Heart left ventricle (tissue), 16 donors: ENCODE measurements around the gene GOPC. TPM values are rescaled to one million over a fixed set of nuclear protein-coding genes. Genes with fewer than 3 reads are reported as not detected.

Experiments
- ATAC-seq, 4 donors: fragments of 200-7000 bp; cut with Tn5 transposase; one replicate each; pipeline ENCODE4 v1.9.1; 2020 to 2022; ENCODE audit warnings: moderate library complexity in 4 of 4, mild to moderate bottlenecking in 3 of 4, moderate number of reproducible peaks in 1 of 4
- DNase-seq, 5 donors: peaks; one replicate each; pipeline ENCODE4 v3.0.0-alpha.2; 2020
- H3K27ac ChIP-seq, 12 donors: fragments of 200-600 bp; sonication (generic) in 4 of 12; one replicate each; pipeline versions ENCODE4 v1.5.0 to v1.8.0; 2016 to 2022; ENCODE audit warnings: mild to moderate bottlenecking in 2 of 12
- H3K27me3 ChIP-seq, 9 donors: fragments of 200-600 bp; sonication (generic) in 2 of 9; one replicate each; pipeline versions ENCODE4 v1.5.1 to v1.8.0; 2016 to 2022; ENCODE audit warnings: mild to moderate bottlenecking in 3 of 9
- H3K36me3 ChIP-seq, 9 donors: fragments of 200-600 bp; sonication (generic) in 2 of 9; one replicate each; pipeline versions ENCODE4 v1.5.0 to v1.8.0; 2018 to 2022; ENCODE audit warnings: mild to moderate bottlenecking in 2 of 9
- H3K4me1 ChIP-seq, 12 donors: fragments of 200-600 bp; sonication (generic) in 4 of 12; one replicate each; pipeline versions ENCODE4 v1.5.0 to v1.8.0; 2016 to 2022; ENCODE audit warnings: mild to moderate bottlenecking in 3 of 12
- H3K4me3 ChIP-seq, 12 donors: fragments of 200-600 bp; sonication (generic) in 4 of 12; one replicate each; pipeline versions ENCODE4 v1.5.0 to v1.8.0; 2017 to 2022; ENCODE audit warnings: mild to moderate bottlenecking in 9 of 12, moderate library complexity in 4 of 12
- H3K9me3 ChIP-seq, 12 donors: fragments of 200-600 bp; sonication (generic) in 4 of 12; one replicate each; pipeline versions ENCODE4 v1.5.0 to v1.8.0; 2016 to 2022; ENCODE audit warnings: mild to moderate bottlenecking in 1 of 12
- POLR2A ChIP-seq, 2 donors: fragments of 450-650 bp; IDR thresholded peaks; one replicate each; pipeline ENCODE4 v1.6.1; 2017; ENCODE audit warnings: antibody characterized with exemption in 2 of 2, mild to moderate bottlenecking in 2 of 2, moderate library complexity in 2 of 2
- WGBS, 4 donors: extraction: QIAGEN DNeasy Blood & Tissue Kit in 2 of 4; methylation state at CpG; one replicate each; pipeline versions ENCODE4 v1.1.5 to v1.1.7; 2013 to 2018; 5-methylcytosine and 5-hydroxymethylcytosine counted together
- intact Hi-C, 10 donors: fragments of 100-400 bp; cut with DNase I; formaldehyde crosslinking; loops; one replicate each; pipeline versions ENCODE4 v1.11.1 to v1.14.2; 2022
- polyA plus RNA-seq, 2 donors: library from polyadenylated mRNA; stranded (reverse); fragments of 200-250 nt; gene quantifications; one replicate each; pipeline ENCODE4 v1.2.3, GENCODE V29; 2013
- total RNA-seq, 9 donors: library from RNA; depleted of rRNA in 2 of 9; stranded (reverse); fragments of >200 nt in 2 of 9; fragmentation: NEBNext Ultra II Directional in 3 of 9; extraction: Animal tissue kit (Norgen Biotek cat#: 25700) in 3 of 9; gene quantifications; one replicate each; pipeline versions ENCODE4 v1.1.0 to v1.2.4, GENCODE V29; 2016 to 2023
- TF ChIP-seq, protein P1 (sequence below), 12 donors: fragments of 200-600 bp; sonication (generic) in 4 of 12; IDR thresholded peaks; one replicate each; pipeline versions ENCODE4 v1.5.0 to v1.8.0; 2018 to 2022; ENCODE audit warnings: antibody characterized with exemption in 12 of 12, mild to moderate bottlenecking in 5 of 12
- donor health status: ischemic (EF 13 %, LVEDD 7.1; RV severe dilation, severe dysfunction).
- donor health status: healthy with polysubstance abuse.
- donor health status: DM: no; HTN: yes; CAD: no.
- donor health status: DM: no; HTN: no; CAD: no.
- donor health status: ischemic (EF 25% LVEDD 6.9; RV normal size, moderate dysfunction).
- donor health status: ischemic (EF 25% LVEDD 5.7; RV mildly dilated, moderate dysfunction).
- donor health status: healthy.
- donor health status: DM: yes; HTN: yes; CAD: no.
- donor health status: ischemic (EF 35%, LVEDD 5.7; RV mildly dilated, moderate dysfunction).
- donor health status: nonischemic (EF 11% LVEDD 7.7; RV severe dilation, severe dysfunction).
- donor health status: DM: yes; HTN: yes; CAD: no.
- donor health status: PGD.
- donor health status: ischemic (EF 29% LVEDD 5.4; RV normal size, mild dysfunction).
- donor health status: nonischemic (EF 23%, LVEDD 6.1; RV moderate dilation, normal function).

GOPC gene
- total and polyA plus RNA-seq, 11 donors = 13.5 to 29.9 (median 21.2) TPM

GRCh38 chr6:117592983-117593759 lies 9.1 kb downstream of the GOPC start:
- peaks cover 0 to 4% (median 0%) of the 10 kb centered on the region in 12 donors for H3K9me3 ChIP-seq
- no peak for TF ChIP-seq POLR2A (IDR thresholded peaks at IDR 0.05)
- TF ChIP-seq, protein P1, sequence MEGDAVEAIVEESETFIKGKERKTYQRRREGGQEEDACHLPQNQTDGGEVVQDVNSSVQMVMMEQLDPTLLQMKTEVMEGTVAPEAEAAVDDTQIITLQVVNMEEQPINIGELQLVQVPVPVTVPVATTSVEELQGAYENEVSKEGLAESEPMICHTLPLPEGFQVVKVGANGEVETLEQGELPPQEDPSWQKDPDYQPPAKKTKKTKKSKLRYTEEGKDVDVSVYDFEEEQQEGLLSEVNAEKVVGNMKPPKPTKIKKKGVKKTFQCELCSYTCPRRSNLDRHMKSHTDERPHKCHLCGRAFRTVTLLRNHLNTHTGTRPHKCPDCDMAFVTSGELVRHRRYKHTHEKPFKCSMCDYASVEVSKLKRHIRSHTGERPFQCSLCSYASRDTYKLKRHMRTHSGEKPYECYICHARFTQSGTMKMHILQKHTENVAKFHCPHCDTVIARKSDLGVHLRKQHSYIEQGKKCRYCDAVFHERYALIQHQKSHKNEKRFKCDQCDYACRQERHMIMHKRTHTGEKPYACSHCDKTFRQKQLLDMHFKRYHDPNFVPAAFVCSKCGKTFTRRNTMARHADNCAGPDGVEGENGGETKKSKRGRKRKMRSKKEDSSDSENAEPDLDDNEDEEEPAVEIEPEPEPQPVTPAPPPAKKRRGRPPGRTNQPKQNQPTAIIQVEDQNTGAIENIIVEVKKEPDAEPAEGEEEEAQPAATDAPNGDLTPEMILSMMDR (IDR thresholded peaks at IDR 0.05) = no peak
- H3K4me1 ChIP-seq = peaks cover 0 to 36% (median 15%) of the 10 kb centered on the region in 12 donors
- ATAC-seq = peak; percentile 77 to 92 (median 83)
- H3K27me3 ChIP-seq = no peaks in the 10 kb centered on the region
- peak overlapping the region in 1 of 12 donors; percentile 2 for H3K4me3 ChIP-seq
- H3K27ac ChIP-seq = peak overlapping the region in 7 of 12 donors; percentile 22 to 73 (median 57)
- intact Hi-C loops = no loop called here
- no peak for DNase-seq
- 60 to 66% (median 63%) methylated on average over 3 of the region's 3 CpGs for WGBS, 4 donors
- H3K36me3 ChIP-seq = peaks cover 0 to 19% (median 17%) of the 10 kb centered on the region in 9 donors

GRCh38 chr6:117591405-117591804 lies 10.9 kb downstream of the GOPC start:
- Histone ChIP-seq H3K4me3 (no peak overlapping the region), H3K36me3 (peaks cover 0 to 29% (median 17%) of the 10 kb centered on the region in 9 donors), H3K27ac (peak overlapping the region in 5 of 12 donors; percentile 6 to 24 (median 19)), H3K4me1 (peaks cover 0 to 36% (median 15%) of the 10 kb centered on the region in 12 donors), H3K27me3 (no peaks in the 10 kb centered on the region), H3K9me3 (no peaks in the 10 kb centered on the region)
- intact Hi-C loops = no loop called here
- WGBS, 4 donors = 63 to 74% (median 71%) methylated on average over 3 of the region's 3 CpGs
- DNase-seq = no peak
- no peak for TF ChIP-seq POLR2A (IDR thresholded peaks at IDR 0.05)
- TF ChIP-seq, protein P1 (IDR thresholded peaks at IDR 0.05) = no peak
- ATAC-seq = peak in 3 of 4 donors; percentile 41 to 72 (median 71)

DNA sequence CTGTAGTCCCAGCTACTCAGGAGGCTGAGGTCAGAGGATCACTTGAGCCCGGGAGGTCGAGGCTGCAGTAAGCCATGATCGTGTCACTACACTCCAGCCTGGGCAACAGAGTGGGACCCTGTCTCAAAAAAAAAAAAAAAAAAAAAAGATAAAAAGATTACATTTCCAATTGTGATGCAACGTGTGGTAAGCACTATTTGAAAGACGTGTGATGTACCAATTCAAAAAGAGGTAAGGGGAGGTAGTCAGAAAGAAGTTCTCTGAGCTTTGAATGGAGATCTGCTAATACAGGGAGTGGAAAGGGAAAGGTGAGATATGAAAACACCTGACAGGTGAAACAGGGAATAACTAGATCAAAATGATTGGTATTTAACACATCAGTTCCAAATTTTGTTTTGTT lies 11.9 kb downstream of the GOPC start:
- no peak for DNase-seq
- WGBS, 4 donors = 88 to 97% (median 94%) methylated on average over 5 of the region's 5 CpGs
- TF ChIP-seq POLR2A (IDR thresholded peaks at IDR 0.05) = no peak
- TF ChIP-seq, protein P1 (IDR thresholded peaks at IDR 0.05) = no peak
- peaks cover 0 to 36% (median 15%) of the 10 kb centered on the region in 12 donors for H3K4me1 ChIP-seq
- intact Hi-C loops = no loop called here
- no peaks in the 10 kb centered on the region for H3K27me3 ChIP-seq
- no peaks in the 10 kb centered on the region for H3K9me3 ChIP-seq
- no peak overlapping the region for H3K4me3 ChIP-seq
- H3K27ac ChIP-seq = no peak overlapping the region
- peaks cover 0 to 29% (median 17%) of the 10 kb centered on the region in 9 donors for H3K36me3 ChIP-seq
- no peak for ATAC-seq

GRCh38 chr6:117585647-117586046 lies 16.7 kb downstream of the GOPC start:
- DNase-seq (no peak), ATAC-seq (no peak)
- Histone ChIP-seq H3K9me3 (no peaks in the 10 kb centered on the region), H3K4me3 (no peak overlapping the region), H3K27ac (no peak overlapping the region), H3K4me1 (peaks cover 0 to 7% (median 0%) of the 10 kb centered on the region in 12 donors), H3K27me3 (no peaks in the 10 kb centered on the region), H3K36me3 (peaks cover 0 to 37% (median 20%) of the 10 kb centered on the region in 9 donors)
- TF ChIP-seq POLR2A (IDR thresholded peaks at IDR 0.05) = no peak
- TF ChIP-seq, protein P1 (IDR thresholded peaks at IDR 0.05) = no peak
- intact Hi-C loops = loop anchor here in 1 of 10 donors (10.0 kb wide), 1 partner anchor 1309 kb away; the partner anchor contains the start of gene ASF1A
